ENCODE data around the gene WDR33. TPM values are rescaled to one million over a fixed set of nuclear protein-coding genes. Genes with fewer than 3 reads are reported as not detected.
A peak's percentile ranks its signal among the peaks of the same experiment; 100 is the strongest.
"Not testable (repeated sequence)": the region's sequence is repeated elsewhere in the genome, so short reads cannot be mapped to it uniquely, and the experiment has no call there.

WDR33 gene
- total RNA-seq, 4 donors from 2014 or later = 41.3 to 51.6 (median 45.1) TPM

GRCh38 chr2:127840893-127841292, 29.9 kb upstream of the WDR33 start:
- Histone ChIP-seq H3K27me3 (no peaks in the 10 kb centered on the region), H3K4me3 (no peak overlapping the region), H3K27ac (no peak overlapping the region), H3K4me1 (no peaks in the 10 kb centered on the region), H3K9me3 (no peaks in the 10 kb centered on the region), H3K36me3 (peaks cover 0 to 12% (median 0%) of the 10 kb centered on the region in 3 donors)
- no peak for DNase-seq
- TF ChIP-seq POLR2A (IDR thresholded peaks at IDR 0.05) (no peak), CTCF (IDR thresholded peaks at IDR 0.05) (no peak)

- TF ChIP-seq CTCF (IDR thresholded peaks at IDR 0.05) = no peak
- no peak for TF ChIP-seq POLR2A (IDR thresholded peaks at IDR 0.05)
- Histone ChIP-seq H3K27ac (no peak overlapping the region), H3K36me3 (no peaks in the 10 kb centered on the region), H3K4me3 (no peak overlapping the region), H3K27me3 (no peaks in the 10 kb centered on the region), H3K9me3 (no peaks in the 10 kb centered on the region), H3K4me1 (peaks cover 0 to 10% (median 0%) of the 10 kb centered on the region in 4 donors)
- no peak for DNase-seq
Observed at GRCh38 chr2:127834951-127835350, 24.0 kb upstream of the WDR33 start.

- no peaks in the 10 kb centered on the region for H3K27me3 ChIP-seq
- TF ChIP-seq CTCF (IDR thresholded peaks at IDR 0.05) (no peak), POLR2A (IDR thresholded peaks at IDR 0.05) (no peak)
- DNase-seq = peak in 2 of 3 donors; percentile 80 to 89
- H3K4me3 ChIP-seq = no peak overlapping the region
- no peaks in the 10 kb centered on the region for H3K36me3 ChIP-seq
- H3K27ac ChIP-seq = peak overlapping the region in 2 of 4 donors; percentile 13 to 47
- H3K9me3 ChIP-seq = no peaks in the 10 kb centered on the region
- H3K4me1 ChIP-seq = peaks cover 0 to 15% (median 3%) of the 10 kb centered on the region in 4 donors
Observed at GRCh38 chr2:127829845-127830246, 18.9 kb upstream of the WDR33 start.

- not testable (repeated sequence) for H3K9me3 ChIP-seq, H3K36me3 ChIP-seq, DNase-seq
Observed at GRCh38 chr2:127826708-127827107, 15.7 kb upstream of the WDR33 start.

GRCh38 chr2:127826047-127826446, 15.1 kb upstream of the WDR33 start:
- no peaks in the 10 kb centered on the region for H3K36me3 ChIP-seq
- no peaks in the 10 kb centered on the region for H3K9me3 ChIP-seq
- peaks cover 0 to 13% (median 3%) of the 10 kb centered on the region in 4 donors for H3K4me1 ChIP-seq
- H3K4me3 ChIP-seq = no peak overlapping the region
- DNase-seq = no peak
- H3K27me3 ChIP-seq = no peaks in the 10 kb centered on the region
- no peak overlapping the region for H3K27ac ChIP-seq
- no peak for TF ChIP-seq POLR2A (IDR thresholded peaks at IDR 0.05)

More at GRCh38 chr2:127826708-127827107, 15.7 kb upstream of the WDR33 start:
- not testable (repeated sequence) for H3K27ac ChIP-seq, H3K4me3 ChIP-seq, H3K27me3 ChIP-seq
- peaks cover 0 to 15% (median 3%) of the 10 kb centered on the region in 4 donors for H3K4me1 ChIP-seq

- Histone ChIP-seq H3K27ac (no peak overlapping the region), H3K27me3 (no peaks in the 10 kb centered on the region), H3K4me3 (no peak overlapping the region), H3K9me3 (peaks cover 0 to 15% (median 0%) of the 10 kb centered on the region in 4 donors), H3K36me3 (no peaks in the 10 kb centered on the region), H3K4me1 (no peaks in the 10 kb centered on the region)
- TF ChIP-seq CTCF (IDR thresholded peaks at IDR 0.05) (no peak), POLR2A (IDR thresholded peaks at IDR 0.05) (no peak)
- no peak for DNase-seq
Observed at GRCh38 chr2:127820080-127820668, 9.2 kb upstream of the WDR33 start.
